ENCODE data around the gene PATL1. TPM values are rescaled to one million over a fixed set of nuclear protein-coding genes. Genes with fewer than 3 reads are reported as not detected.
"Not testable (repeated sequence)": the region's sequence is repeated elsewhere in the genome, so short reads cannot be mapped to it uniquely, and the experiment has no call there.

PATL1 gene
- 6.3 and 20.6 TPM in 2 replicates for total RNA-seq

GRCh38 chr11:59668950-59669610 is at the start of gene PATL1:
Gene PATL1 (minus strand): TSS chr11:59669037. CDS start chr11:59668895, 142 bp downstream.
- DNase-seq (ENCODE audit: low read depth): peak; percentile 96

- DNase-seq (ENCODE audit: low read depth): no peak
These were observed 47.2 kb upstream of the PATL1 start for GRCh38 chr11:59716051-59716450.

GRCh38 chr11:59713745-59714144 is 44.9 kb upstream of the PATL1 start, which contains the start of gene OR10V1:
Gene OR10V1 (minus strand): TSS chr11:59713845. CDS start chr11:59713845, 0 bp downstream.
- DNase-seq (ENCODE audit: low read depth): no peak

- DNase-seq (ENCODE audit: low read depth): peak; percentile 74
These were observed 41.5 kb upstream of the PATL1 start for GRCh38 chr11:59710136-59710847.

GRCh38 chr11:59708537-59708936 is 39.7 kb upstream of the PATL1 start:
- peak; percentile 37 for DNase-seq (ENCODE audit: low read depth)

- no peak for DNase-seq (ENCODE audit: low read depth)
These were observed 38.5 kb upstream of the PATL1 start for GRCh38 chr11:59707371-59707770.

- DNase-seq (ENCODE audit: low read depth): peak; percentile 83
These were observed 37.9 kb upstream of the PATL1 start for GRCh38 chr11:59706518-59707285.

- no peak for DNase-seq (ENCODE audit: low read depth)
These were observed 36.5 kb upstream of the PATL1 start for GRCh38 chr11:59705294-59705693.

- DNase-seq (ENCODE audit: low read depth): not testable (repeated sequence)
These were observed 34.7 kb upstream of the PATL1 start for GRCh38 chr11:59703515-59703914.

GRCh38 chr11:59700157-59700556 is 31.3 kb upstream of the PATL1 start:
- not testable (repeated sequence) for DNase-seq (ENCODE audit: low read depth)

GRCh38 chr11:59698506-59698905 is 29.7 kb upstream of the PATL1 start:
- no peak for DNase-seq (ENCODE audit: low read depth)

- no peak for DNase-seq (ENCODE audit: low read depth)
These were observed 24.1 kb upstream of the PATL1 start for GRCh38 chr11:59692915-59693314.

GRCh38 chr11:59691156-59691555 is 22.3 kb upstream of the PATL1 start:
- DNase-seq (ENCODE audit: low read depth): no peak

GRCh38 chr11:59689015-59689414 is 20.2 kb upstream of the PATL1 start:
- DNase-seq (ENCODE audit: low read depth): peak; percentile 29

- peak; percentile 78 for DNase-seq (ENCODE audit: low read depth)
These were observed 12.5 kb upstream of the PATL1 start for GRCh38 chr11:59681260-59681725.

- DNase-seq (ENCODE audit: low read depth): peak; percentile 87
These were observed 11.7 kb upstream of the PATL1 start for GRCh38 chr11:59680287-59681154.

- no peak for DNase-seq (ENCODE audit: low read depth)
These were observed 10.5 kb upstream of the PATL1 start for GRCh38 chr11:59679347-59679746.

- no peak for DNase-seq (ENCODE audit: low read depth)
These were observed 10.0 kb upstream of the PATL1 start for GRCh38 chr11:59678813-59679165.

- DNase-seq (ENCODE audit: low read depth): no peak
These were observed 9.4 kb upstream of the PATL1 start for GRCh38 chr11:59678118-59678812.

- DNase-seq (ENCODE audit: low read depth): peak; percentile 60
These were observed 7.4 kb upstream of the PATL1 start for GRCh38 chr11:59676205-59676604.

- DNase-seq (ENCODE audit: low read depth): no peak
These were observed 5.5 kb upstream of the PATL1 start for GRCh38 chr11:59674291-59674690.
